ENCODE measurements around the gene UBL5. TPM values are rescaled to one million over a fixed set of nuclear protein-coding genes. Genes with fewer than 3 reads are reported as not detected.

UBL5 gene
- total and polyA plus RNA-seq, 10 of the 15 experiments (the other 5 are each of a cell fraction or from before 2014, with no cell fraction given), result 297 to 897 (median 711) TPM

GRCh38 chr19:9797871-9798270 is 29.8 kb upstream of the UBL5 start:
- intact Hi-C loops (cut with micrococcal nuclease; ENCODE audit: unreplicated experiment) (loop anchor here (2.0 to 10.0 kb wide), 2 partner anchors 661 to 1143 kb away; no protein-coding TSS in a partner anchor), in situ Hi-C loops (cut with MboI) (loop anchor here (5.0 to 10.0 kb wide), 4 partner anchors 211 to 661 kb away; partner anchors contain the start of gene ZNF559)
- no peak for ATAC-seq
- DNase-seq (ENCODE audit: low read depth, low spot score), result no peak
- Histone ChIP-seq H3K9me3 (replicated peaks; ENCODE audit: control insufficient read depth, insufficient read depth, low read length) (no peaks in the 10 kb centered on the region; the same call in 2 of the 3 replicates), H3K36me3 (ENCODE audit: control insufficient read depth in 2 of 2, insufficient read depth in 2 of 2, low read length in 1 of 2) (no peaks in the 10 kb centered on the region), H3K4me1 (ENCODE audit: control insufficient read depth, insufficient read depth, low read length) (no peaks in the 10 kb centered on the region), H3K79me2 (ENCODE audit: control insufficient read depth, insufficient read depth, low read length) (no peaks in the 10 kb centered on the region), H2AFZ (ENCODE audit: control insufficient read depth, low read depth, low read length) (no peak overlapping the region), H3K9ac (ENCODE audit: control insufficient read depth, insufficient read depth, low read length) (no peak overlapping the region), H3K4me2 (ENCODE audit: control insufficient read depth, insufficient read depth) (no peak overlapping the region), H3K27ac (ENCODE audit: control insufficient read depth, insufficient read depth) (no peak overlapping the region), H3K4me3 (no peak overlapping the region), H3K27me3 (replicated peaks in 1 of 2; ENCODE audit: control insufficient read depth in 2 of 2, insufficient read depth in 2 of 2, low read length in 1 of 2) (no peaks in the 10 kb centered on the region), H4K20me1 (ENCODE audit: control insufficient read depth, insufficient read depth) (no peaks in the 10 kb centered on the region)
- no peak for FAIRE-seq
- WGBS (ENCODE audit: insufficient coverage, insufficient replicate concordance, low lambda C conversion rate, missing lambda C conversion rate), result 65% methylated on average over 5 of the region's 5 CpGs
- ChIA-PET POLR2A (no interaction called here), SMC1A (ENCODE audit: uncharacterized antibody, unreplicated experiment) (interaction anchor here (0.7 kb wide), 1 partner anchor 25 kb away, joined by 3 read pairs; no protein-coding TSS in a partner anchor), RAD21 (ENCODE audit: unreplicated experiment) (no interaction called here), CTCF (interaction anchor here (1.5 to 1.6 kb wide), 2 partner anchors 172 to 176 kb away, joined by 7 to 13 read pairs; no protein-coding TSS in a partner anchor)
- TF ChIP-seq IRF4 (IDR thresholded peaks at IDR 0.05; ENCODE audit: low read depth, low read length), result no peak
- TF ChIP-seq CTCF (IDR thresholded peaks at IDR 0.05 in 2 of 3, conservative IDR thresholded peaks at IDR 0.05 in 1 of 3; ENCODE audit: control insufficient read depth in 2 of 3, extremely low read depth in 1 of 3, insufficient read depth in 1 of 3, low read depth in 3 of 3, low read length in 3 of 3), result no peak
- TF ChIP-seq KDM1A (IDR thresholded peaks at IDR 0.05; ENCODE audit: borderline replicate concordance), result no peak
- TF ChIP-seq SKIL (IDR thresholded peaks at IDR 0.05; ENCODE audit: low read depth, poor library complexity, severe bottlenecking), result no peak
- TF ChIP-seq, protein P1, sequence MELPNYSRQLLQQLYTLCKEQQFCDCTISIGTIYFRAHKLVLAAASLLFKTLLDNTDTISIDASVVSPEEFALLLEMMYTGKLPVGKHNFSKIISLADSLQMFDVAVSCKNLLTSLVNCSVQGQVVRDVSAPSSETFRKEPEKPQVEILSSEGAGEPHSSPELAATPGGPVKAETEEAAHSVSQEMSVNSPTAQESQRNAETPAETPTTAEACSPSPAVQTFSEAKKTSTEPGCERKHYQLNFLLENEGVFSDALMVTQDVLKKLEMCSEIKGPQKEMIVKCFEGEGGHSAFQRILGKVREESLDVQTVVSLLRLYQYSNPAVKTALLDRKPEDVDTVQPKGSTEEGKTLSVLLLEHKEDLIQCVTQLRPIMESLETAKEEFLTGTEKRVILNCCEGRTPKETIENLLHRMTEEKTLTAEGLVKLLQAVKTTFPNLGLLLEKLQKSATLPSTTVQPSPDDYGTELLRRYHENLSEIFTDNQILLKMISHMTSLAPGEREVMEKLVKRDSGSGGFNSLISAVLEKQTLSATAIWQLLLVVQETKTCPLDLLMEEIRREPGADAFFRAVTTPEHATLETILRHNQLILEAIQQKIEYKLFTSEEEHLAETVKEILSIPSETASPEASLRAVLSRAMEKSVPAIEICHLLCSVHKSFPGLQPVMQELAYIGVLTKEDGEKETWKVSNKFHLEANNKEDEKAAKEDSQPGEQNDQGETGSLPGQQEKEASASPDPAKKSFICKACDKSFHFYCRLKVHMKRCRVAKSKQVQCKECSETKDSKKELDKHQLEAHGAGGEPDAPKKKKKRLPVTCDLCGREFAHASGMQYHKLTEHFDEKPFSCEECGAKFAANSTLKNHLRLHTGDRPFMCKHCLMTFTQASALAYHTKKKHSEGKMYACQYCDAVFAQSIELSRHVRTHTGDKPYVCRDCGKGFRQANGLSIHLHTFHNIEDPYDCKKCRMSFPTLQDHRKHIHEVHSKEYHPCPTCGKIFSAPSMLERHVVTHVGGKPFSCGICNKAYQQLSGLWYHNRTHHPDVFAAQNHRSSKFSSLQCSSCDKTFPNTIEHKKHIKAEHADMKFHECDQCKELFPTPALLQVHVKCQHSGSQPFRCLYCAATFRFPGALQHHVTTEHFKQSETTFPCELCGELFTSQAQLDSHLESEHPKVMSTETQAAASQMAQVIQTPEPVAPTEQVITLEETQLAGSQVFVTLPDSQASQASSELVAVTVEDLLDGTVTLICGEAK (IDR thresholded peaks at IDR 0.05; ENCODE audit: borderline replicate concordance), result no peak
- TF ChIP-seq, protein P2, sequence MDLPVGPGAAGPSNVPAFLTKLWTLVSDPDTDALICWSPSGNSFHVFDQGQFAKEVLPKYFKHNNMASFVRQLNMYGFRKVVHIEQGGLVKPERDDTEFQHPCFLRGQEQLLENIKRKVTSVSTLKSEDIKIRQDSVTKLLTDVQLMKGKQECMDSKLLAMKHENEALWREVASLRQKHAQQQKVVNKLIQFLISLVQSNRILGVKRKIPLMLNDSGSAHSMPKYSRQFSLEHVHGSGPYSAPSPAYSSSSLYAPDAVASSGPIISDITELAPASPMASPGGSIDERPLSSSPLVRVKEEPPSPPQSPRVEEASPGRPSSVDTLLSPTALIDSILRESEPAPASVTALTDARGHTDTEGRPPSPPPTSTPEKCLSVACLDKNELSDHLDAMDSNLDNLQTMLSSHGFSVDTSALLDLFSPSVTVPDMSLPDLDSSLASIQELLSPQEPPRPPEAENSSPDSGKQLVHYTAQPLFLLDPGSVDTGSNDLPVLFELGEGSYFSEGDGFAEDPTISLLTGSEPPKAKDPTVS (IDR thresholded peaks at IDR 0.05; ENCODE audit: low read depth, low read length), result no peak
- TF ChIP-seq NFIC (IDR thresholded peaks at IDR 0.05; ENCODE audit: low read depth, low read length), result no peak
- no peak for TF ChIP-seq TCF7 (IDR thresholded peaks at IDR 0.05; ENCODE audit: borderline replicate concordance)
- TF ChIP-seq MEF2A (IDR thresholded peaks at IDR 0.05; ENCODE audit: insufficient read depth, low read depth, low read length), result no peak
- TF ChIP-seq LARP7 (IDR thresholded peaks at IDR 0.05), result no peak
- no peak for TF ChIP-seq BCL11A (IDR thresholded peaks at IDR 0.05; ENCODE audit: low read depth, low read length)
- TF ChIP-seq RBBP5 (conservative IDR thresholded peaks at IDR 0.05), result no peak
- no peak for TF ChIP-seq YY1 (IDR thresholded peaks at IDR 0.05; ENCODE audit: low read depth, low read length)
- no TSS peak for BruUV-seq (replicated peaks)

Measured in GM12878 (cell line).